ENCODE results near the gene NPPB. TPM values are rescaled to one million over a fixed set of nuclear protein-coding genes. Genes with fewer than 3 reads are reported as not detected.

NPPB gene
- total RNA-seq, 4 donors from 2014 or later, result not detected

- peaks cover 0 to 48% of the 10 kb centered on the region in 2 donors for H3K36me3 ChIP-seq
- H3K9me3 ChIP-seq, result no peaks in the 10 kb centered on the region
These were observed 13.0 kb downstream of the NPPB start for GRCh38 chr1:11845641-11846335.

GRCh38 chr1:11842154-11843041 is 16.3 kb downstream of the NPPB start:
- ATAC-seq, result no peak
- H3K9me3 ChIP-seq, result no peaks in the 10 kb centered on the region
- no peak for DNase-seq
- peaks cover 0 to 81% of the 10 kb centered on the region in 2 donors for H3K36me3 ChIP-seq
- no peaks in the 10 kb centered on the region for H3K27me3 ChIP-seq
- no peak overlapping the region for H3K27ac ChIP-seq
- no peak for TF ChIP-seq CTCF (IDR thresholded peaks at IDR 0.05 in 4 of 5, conservative IDR thresholded peaks at IDR 0.05 in 1 of 5)
- TF ChIP-seq POLR2A (IDR thresholded peaks at IDR 0.05), result no peak
- no peaks in the 10 kb centered on the region for H3K4me1 ChIP-seq
- in situ Hi-C loops (cut with MboI; ENCODE audit: low sequenced_read_pairs in 4 of 4) (loop anchor here (5.0 to 25.0 kb wide), 5 partner anchors 52 to 370 kb away; no protein-coding TSS in a partner anchor), intact Hi-C loops (cut with DNase I; ENCODE audit: low total_unique reads) (no loop called here)
- no peak overlapping the region for H3K4me3 ChIP-seq

More at GRCh38 chr1:11845641-11846335, 13.0 kb downstream of the NPPB start:
- H3K27me3 ChIP-seq, result peaks cover 0 to 2% (median 0%) of the 10 kb centered on the region in 3 donors
- intact Hi-C loops (cut with DNase I; ENCODE audit: low total_unique reads), result no loop called here
- ATAC-seq (no peak), DNase-seq (no peak)
- no peak overlapping the region for H3K4me3 ChIP-seq
- TF ChIP-seq CTCF (IDR thresholded peaks at IDR 0.05 in 4 of 5, conservative IDR thresholded peaks at IDR 0.05 in 1 of 5) (no peak), POLR2A (IDR thresholded peaks at IDR 0.05) (no peak)
- H3K27ac ChIP-seq, result no peak overlapping the region
- in situ Hi-C loops (cut with MboI; ENCODE audit: low sequenced_read_pairs in 4 of 4), result loop anchor here in 3 of 4 donors (10.0 to 25.0 kb wide), 3 partner anchors 49 to 367 kb away; no protein-coding TSS in a partner anchor
- H3K4me1 ChIP-seq, result no peaks in the 10 kb centered on the region

- DNase-seq, result no peak
- no peaks in the 10 kb centered on the region for H3K27me3 ChIP-seq
- no peak overlapping the region for H3K27ac ChIP-seq
- TF ChIP-seq CTCF (IDR thresholded peaks at IDR 0.05 in 4 of 5, conservative IDR thresholded peaks at IDR 0.05 in 1 of 5) (no peak), POLR2A (IDR thresholded peaks at IDR 0.05) (no peak)
- intact Hi-C loops (cut with DNase I; ENCODE audit: low total_unique reads), result no loop called here
- ATAC-seq, result no peak
- no peak overlapping the region for H3K4me3 ChIP-seq
- H3K36me3 ChIP-seq, result peaks cover 0 to 83% of the 10 kb centered on the region in 2 donors
- no peaks in the 10 kb centered on the region for H3K9me3 ChIP-seq
- in situ Hi-C loops (cut with MboI; ENCODE audit: low sequenced_read_pairs in 4 of 4), result loop anchor here (5.0 to 25.0 kb wide), 5 partner anchors 53 to 371 kb away; no protein-coding TSS in a partner anchor
- no peaks in the 10 kb centered on the region for H3K4me1 ChIP-seq
These were observed 17.2 kb downstream of the NPPB start for GRCh38 chr1:11841245-11842153.
